ENCODE data around the gene ANO10. TPM values are rescaled to one million over a fixed set of nuclear protein-coding genes. Genes with fewer than 3 reads are reported as not detected.

The ANO10 gene
- total and polyA plus RNA-seq, 2 donors (not counting 1 experiment from before 2014, with no cell fraction given): 1.9 to 10.6 TPM

GRCh38 chr3:43455233-43455632 lies 166.6 kb downstream of the ANO10 start:
- Histone ChIP-seq H3K79me2 (ENCODE audit: control insufficient read depth, insufficient read depth, low read length) (no peaks in the 10 kb centered on the region), H3K9me3 (ENCODE audit: control extremely low read depth in 1 of 3, control insufficient read depth in 2 of 3, insufficient read depth in 1 of 3, low read length in 2 of 3) (no peaks in the 10 kb centered on the region), H3K36me3 (replicated peaks in 1 of 2; ENCODE audit: control extremely low read depth in 1 of 2, control insufficient read depth in 1 of 2, extremely low read depth in 1 of 2, insufficient read depth in 2 of 2, low read length in 1 of 2) (no peaks in the 10 kb centered on the region), H4K20me1 (ENCODE audit: control insufficient read depth, insufficient read depth, low read length, poor library complexity, severe bottlenecking) (no peaks in the 10 kb centered on the region), H3K4me2 (replicated peaks; ENCODE audit: low read depth, low read length, poor library complexity, severe bottlenecking) (no peak overlapping the region), H3K27me3 (replicated peaks in 1 of 4; ENCODE audit: control extremely low read depth in 1 of 4, control insufficient read depth in 3 of 4, insufficient read depth in 4 of 4, low read length in 3 of 4) (no peaks in the 10 kb centered on the region), H3K4me1 (ENCODE audit: control insufficient read depth in 2 of 2, insufficient read depth in 2 of 2, low read length in 2 of 2) (no peaks in the 10 kb centered on the region), H3K9ac (ENCODE audit: low read length) (no peak overlapping the region), H3K4me3 (ENCODE audit: control extremely low read depth in 1 of 5, extremely low read depth in 1 of 5, insufficient read depth in 1 of 5, low read depth in 2 of 5, low read length in 4 of 5) (no peak overlapping the region), H2AFZ (ENCODE audit: insufficient read depth, low read depth, low read length, poor library complexity, severe bottlenecking) (no peak overlapping the region), H3K27ac (ENCODE audit: low read length in 2 of 2) (no peak overlapping the region)
- intact Hi-C loops (cut with micrococcal nuclease): no loop called here
- H3K4me3 Mint-ChIP-seq: no peak overlapping the region
- WGBS (ENCODE audit: insufficient coverage): 89% methylated on average over 1 of the region's 1 CpG
- DNase-seq (no peak), ATAC-seq (ENCODE audit: low read depth) (no peak)
- no peaks in the 10 kb centered on the region for H3K9me3 Mint-ChIP-seq (ENCODE audit: insufficient read depth)
- no peak for TF ChIP-seq EZH2 (IDR thresholded peaks at IDR 0.05; ENCODE audit: borderline replicate concordance, insufficient read depth, low read depth, low read length, poor library complexity, severe bottlenecking)
- no peak for TF ChIP-seq CTCF (IDR thresholded peaks at IDR 0.05)
- no peak overlapping the region for H3K27ac Mint-ChIP-seq
- POLR2A ChIA-PET: no interaction called here
- CTCF ChIA-PET: no interaction called here
- H3K27me3 Mint-ChIP-seq: peaks cover 4% of the 10 kb centered on the region
- H3K4me1 Mint-ChIP-seq: no peaks in the 10 kb centered on the region

DNA sequence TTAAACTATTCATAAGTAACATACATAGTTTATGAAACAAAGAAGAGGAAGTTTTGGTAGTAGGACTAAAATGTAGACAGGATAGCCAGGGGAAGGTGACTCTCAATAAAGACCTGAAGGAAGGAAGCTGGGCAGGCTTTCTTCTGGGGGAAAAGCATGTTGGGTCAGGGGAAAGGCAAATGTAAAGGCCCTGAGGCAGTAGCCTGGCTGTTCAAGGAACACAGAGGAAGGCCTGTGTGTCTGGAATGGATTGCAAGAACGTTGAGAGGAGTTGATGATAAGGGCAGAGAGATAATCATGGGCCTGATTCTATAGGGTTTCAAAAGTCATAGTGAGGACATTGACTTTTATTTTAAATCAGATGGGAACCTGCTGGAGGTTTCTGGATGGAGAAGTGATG lies 167.8 kb downstream of the ANO10 start:
- intact Hi-C loops (cut with micrococcal nuclease): no loop called here
- ChIA-PET POLR2A (no interaction called here), CTCF (no interaction called here)
- Histone ChIP-seq H3K9me3 (ENCODE audit: control extremely low read depth in 1 of 3, control insufficient read depth in 2 of 3, insufficient read depth in 1 of 3, low read length in 2 of 3) (no peaks in the 10 kb centered on the region), H3K27ac (ENCODE audit: low read length in 2 of 2) (no peak overlapping the region), H3K9ac (ENCODE audit: low read length) (no peak overlapping the region), H3K4me1 (ENCODE audit: control insufficient read depth in 2 of 2, insufficient read depth in 2 of 2, low read length in 2 of 2) (no peaks in the 10 kb centered on the region), H3K4me2 (replicated peaks; ENCODE audit: low read depth, low read length, poor library complexity, severe bottlenecking) (no peak overlapping the region), H3K36me3 (replicated peaks in 1 of 2; ENCODE audit: control extremely low read depth in 1 of 2, control insufficient read depth in 1 of 2, extremely low read depth in 1 of 2, insufficient read depth in 2 of 2, low read length in 1 of 2) (no peaks in the 10 kb centered on the region), H3K4me3 (ENCODE audit: control extremely low read depth in 1 of 5, extremely low read depth in 1 of 5, insufficient read depth in 1 of 5, low read depth in 2 of 5, low read length in 4 of 5) (no peak overlapping the region), H4K20me1 (ENCODE audit: control insufficient read depth, insufficient read depth, low read length, poor library complexity, severe bottlenecking) (no peaks in the 10 kb centered on the region), H3K27me3 (replicated peaks in 1 of 4; ENCODE audit: control extremely low read depth in 1 of 4, control insufficient read depth in 3 of 4, insufficient read depth in 4 of 4, low read length in 3 of 4) (no peaks in the 10 kb centered on the region), H3K79me2 (ENCODE audit: control insufficient read depth, insufficient read depth, low read length) (no peaks in the 10 kb centered on the region), H2AFZ (ENCODE audit: insufficient read depth, low read depth, low read length, poor library complexity, severe bottlenecking) (no peak overlapping the region)
- H3K27me3 Mint-ChIP-seq: no peaks in the 10 kb centered on the region
- DNase-seq: no peak
- no peak overlapping the region for H3K4me3 Mint-ChIP-seq
- no peak for ATAC-seq (ENCODE audit: low read depth)
- TF ChIP-seq EZH2 (IDR thresholded peaks at IDR 0.05; ENCODE audit: borderline replicate concordance, insufficient read depth, low read depth, low read length, poor library complexity, severe bottlenecking) (no peak), CTCF (IDR thresholded peaks at IDR 0.05) (no peak)
- no peaks in the 10 kb centered on the region for H3K4me1 Mint-ChIP-seq
- no peak overlapping the region for H3K27ac Mint-ChIP-seq
- WGBS (ENCODE audit: insufficient coverage): 64% methylated on average over 1 of the region's 1 CpG
- H3K9me3 Mint-ChIP-seq (ENCODE audit: insufficient read depth): no peaks in the 10 kb centered on the region

Measured in B cell (primary cell).